Brain microvascular endothelial cell (primary cell): ENCODE data around the gene TAS1R2.

Experiments used
- DNase-seq: peaks from one replicate; pipeline ENCODE4 v3.0.0-alpha.2; 2020
- H3K27ac ChIP-seq: fragments of 250-450 bp; sonication (Bioruptor Pico); 2 replicates; pipeline ENCODE4 v1.5.1; 2020; ENCODE audit warnings: mild to moderate bottlenecking, moderate library complexity
- H3K27me3 ChIP-seq: fragments of 250-450 bp; sonication (Bioruptor Pico); replicated peaks from 2 replicates; pipeline ENCODE4 v1.5.1; 2020; ENCODE audit warnings: mild to moderate bottlenecking
- H3K36me3 ChIP-seq: fragments of 250-450 bp; sonication (Bioruptor Pico); replicated peaks from 2 replicates; pipeline ENCODE4 v1.5.1; 2020; ENCODE audit warnings: mild to moderate bottlenecking
- H3K4me3 ChIP-seq: 2 replicates; pipeline ENCODE4 v1.5.1; 2011; ENCODE audit warnings: low read depth, mild to moderate bottlenecking, control low read depth, low read length, moderate library complexity
- in situ Hi-C: cut with HindIII; loops from 2 replicates; pipeline ENCODE4 v1.10.0; 2017; ENCODE audit warnings: low sequenced_read_pairs, low pct_ligation_motif_present
- TF ChIP-seq, protein P1 (sequence below): IDR thresholded peaks from 2 replicates; pipeline ENCODE4 v1.5.1; 2011; ENCODE audit warnings: low read depth, mild to moderate bottlenecking, moderate library complexity, low read length, control low read depth, inconsistent platforms; ENCODE audit errors: missing control alignments

The TAS1R2 gene

DNA sequence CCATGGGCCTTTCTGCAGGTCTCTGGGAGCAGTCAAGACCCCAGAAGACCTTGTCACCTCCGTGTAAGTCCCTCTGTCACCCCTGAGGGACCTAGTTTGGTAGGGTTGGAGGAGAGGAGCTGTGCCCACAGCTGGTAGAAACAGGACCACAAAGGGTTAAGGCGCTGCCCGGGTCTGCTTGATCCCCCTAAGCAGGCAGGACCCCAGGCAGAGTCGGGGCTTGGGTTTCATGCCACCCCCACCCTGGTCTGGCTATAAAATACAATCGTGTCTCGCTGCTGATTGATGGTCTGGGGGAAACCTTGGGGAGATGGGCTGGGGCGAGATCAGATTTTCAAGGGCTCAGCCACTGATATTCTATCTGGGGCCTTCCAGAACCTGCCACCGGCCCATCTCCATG is 50.9 kb downstream of the TAS1R2 start:
- TF ChIP-seq, protein P1, sequence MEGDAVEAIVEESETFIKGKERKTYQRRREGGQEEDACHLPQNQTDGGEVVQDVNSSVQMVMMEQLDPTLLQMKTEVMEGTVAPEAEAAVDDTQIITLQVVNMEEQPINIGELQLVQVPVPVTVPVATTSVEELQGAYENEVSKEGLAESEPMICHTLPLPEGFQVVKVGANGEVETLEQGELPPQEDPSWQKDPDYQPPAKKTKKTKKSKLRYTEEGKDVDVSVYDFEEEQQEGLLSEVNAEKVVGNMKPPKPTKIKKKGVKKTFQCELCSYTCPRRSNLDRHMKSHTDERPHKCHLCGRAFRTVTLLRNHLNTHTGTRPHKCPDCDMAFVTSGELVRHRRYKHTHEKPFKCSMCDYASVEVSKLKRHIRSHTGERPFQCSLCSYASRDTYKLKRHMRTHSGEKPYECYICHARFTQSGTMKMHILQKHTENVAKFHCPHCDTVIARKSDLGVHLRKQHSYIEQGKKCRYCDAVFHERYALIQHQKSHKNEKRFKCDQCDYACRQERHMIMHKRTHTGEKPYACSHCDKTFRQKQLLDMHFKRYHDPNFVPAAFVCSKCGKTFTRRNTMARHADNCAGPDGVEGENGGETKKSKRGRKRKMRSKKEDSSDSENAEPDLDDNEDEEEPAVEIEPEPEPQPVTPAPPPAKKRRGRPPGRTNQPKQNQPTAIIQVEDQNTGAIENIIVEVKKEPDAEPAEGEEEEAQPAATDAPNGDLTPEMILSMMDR, result no peak
- Histone ChIP-seq H3K27me3 (no peaks in the 10 kb centered on the region), H3K4me3 (no peak overlapping the region), H3K27ac (no peak overlapping the region), H3K36me3 (no peaks in the 10 kb centered on the region)
- in situ Hi-C loops, result no loop called here
- DNase-seq, result no peak

DNA sequence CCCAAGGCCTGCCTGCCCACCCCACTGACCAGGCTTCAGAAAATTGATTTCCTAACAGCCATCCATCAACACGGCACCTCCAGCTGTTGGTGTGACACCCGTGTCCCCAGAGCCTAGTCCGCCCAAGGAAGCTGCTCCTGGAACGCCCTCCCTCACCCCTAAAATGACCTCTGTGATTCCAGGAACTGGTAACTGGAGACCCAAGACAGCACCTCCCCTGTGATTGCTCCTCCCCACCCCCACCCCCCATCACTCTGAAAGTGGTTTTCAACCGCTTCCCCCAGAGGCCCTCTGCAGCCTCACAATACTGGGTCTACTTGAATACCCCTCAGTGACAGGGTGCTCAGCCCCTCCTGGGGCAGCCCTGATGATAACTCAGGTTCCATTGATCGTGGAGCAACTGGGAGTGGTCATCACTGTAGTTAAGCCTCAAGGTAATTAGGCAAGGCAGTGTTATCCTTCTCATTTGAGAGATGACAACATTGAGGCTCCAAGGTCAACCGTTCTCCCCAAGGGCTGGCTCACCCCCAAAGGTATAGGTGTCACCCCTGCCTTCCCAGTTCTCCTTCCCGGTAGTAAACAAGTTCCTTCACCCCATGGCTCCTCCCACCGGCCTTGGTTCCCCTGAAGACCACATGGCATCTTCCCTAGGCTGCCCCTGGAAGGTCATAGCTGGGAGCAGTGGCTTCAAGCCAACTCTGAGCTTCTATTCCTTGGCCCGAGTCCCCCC is 52.0 kb downstream of the TAS1R2 start:
- DNase-seq, result no peak
- Histone ChIP-seq H3K36me3 (no peaks in the 10 kb centered on the region), H3K27me3 (no peaks in the 10 kb centered on the region), H3K27ac (no peak overlapping the region), H3K4me3 (no peak overlapping the region)
- in situ Hi-C loops, result no loop called here
- TF ChIP-seq, protein P1, result no peak

DNA sequence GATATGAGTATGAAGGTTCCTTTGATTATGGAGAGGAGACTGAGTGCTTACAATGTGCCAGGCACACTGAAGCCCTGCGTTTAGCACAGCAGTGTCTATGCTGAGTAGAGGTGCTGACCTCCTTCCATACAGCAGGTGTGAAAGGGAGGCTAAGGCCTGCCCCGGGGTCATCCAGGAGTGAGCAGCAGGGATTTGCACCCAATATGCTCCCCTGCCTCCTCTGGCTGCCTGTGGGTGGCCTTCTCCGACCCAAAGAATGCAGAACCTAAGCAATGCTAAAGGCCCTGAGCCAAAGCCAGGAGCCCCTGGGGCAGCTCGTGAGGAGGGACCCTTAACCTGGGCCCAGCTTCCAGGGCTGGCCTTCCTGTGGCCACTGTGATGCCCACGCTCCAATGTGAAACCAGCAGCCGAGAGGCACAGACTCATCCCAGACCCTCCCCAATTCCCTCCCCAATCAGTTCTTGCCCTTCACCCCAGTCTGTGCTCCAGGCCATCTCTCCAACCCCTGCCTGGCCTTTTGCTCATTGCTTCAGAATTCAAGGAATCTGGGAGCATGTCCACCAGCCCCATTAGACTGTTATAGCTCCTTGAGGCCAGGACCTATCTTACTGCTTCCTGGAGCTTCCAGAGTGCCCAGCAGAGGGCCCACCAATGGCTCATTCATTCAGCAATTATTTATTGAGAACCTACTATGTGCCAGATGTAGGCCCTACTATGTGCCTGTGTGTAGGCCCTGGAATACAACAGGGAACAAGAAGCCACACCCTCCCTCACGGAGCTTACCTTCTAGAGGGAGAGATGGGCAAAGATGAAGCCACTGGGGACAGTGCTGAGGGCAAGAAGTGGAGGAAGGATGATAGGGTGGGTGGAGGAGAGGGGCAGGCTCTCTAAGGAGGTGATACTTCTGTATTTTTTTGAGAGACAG is 53.3 kb downstream of the TAS1R2 start:
- no peak for DNase-seq
- H3K36me3 ChIP-seq, result no peaks in the 10 kb centered on the region
- TF ChIP-seq, protein P1, result no peak
- in situ Hi-C loops, result no loop called here
- no peaks in the 10 kb centered on the region for H3K27me3 ChIP-seq
- H3K27ac ChIP-seq, result no peak overlapping the region
- H3K4me3 ChIP-seq, result no peak overlapping the region

DNA sequence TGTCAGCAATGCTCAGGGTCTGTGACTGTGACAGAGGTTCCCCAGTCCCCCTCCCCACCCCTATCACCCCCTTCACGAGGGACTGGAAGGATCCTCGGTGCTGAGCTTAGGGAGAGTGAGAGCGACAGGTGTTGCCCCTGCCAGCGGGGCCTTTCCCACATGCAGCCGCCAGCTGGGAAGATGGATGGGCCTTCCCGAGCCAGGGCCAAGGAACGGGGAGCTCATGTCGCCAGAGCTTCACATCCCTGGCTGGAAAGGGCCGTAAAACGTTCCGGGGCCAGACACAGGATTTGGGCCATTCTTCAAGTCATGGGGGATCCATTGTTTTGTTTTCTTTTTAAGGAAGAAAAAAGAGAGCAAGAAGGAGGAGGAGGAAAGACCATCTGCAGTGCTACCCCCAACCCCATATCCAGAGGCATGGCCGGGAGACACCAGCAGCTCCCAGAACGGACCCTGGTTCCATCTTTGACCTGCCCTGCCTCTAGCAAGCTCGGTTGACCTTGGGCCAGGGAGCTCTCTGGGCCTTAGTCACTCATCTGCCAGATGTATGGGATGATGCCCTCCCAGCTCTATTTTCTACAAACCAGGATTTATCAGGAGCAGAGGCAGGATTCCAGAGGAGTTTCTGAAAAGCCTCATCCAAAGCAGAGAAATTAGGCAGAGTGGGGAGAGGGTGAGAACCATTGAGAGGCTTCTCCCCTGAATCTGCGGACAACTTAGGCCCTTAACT is 54.1 kb downstream of the TAS1R2 start:
- H3K27ac ChIP-seq, result no peak overlapping the region
- H3K27me3 ChIP-seq, result no peaks in the 10 kb centered on the region
- TF ChIP-seq, protein P1, result no peak
- no peak overlapping the region for H3K4me3 ChIP-seq
- in situ Hi-C loops, result no loop called here
- H3K36me3 ChIP-seq, result no peaks in the 10 kb centered on the region
- DNase-seq, result no peak

DNA sequence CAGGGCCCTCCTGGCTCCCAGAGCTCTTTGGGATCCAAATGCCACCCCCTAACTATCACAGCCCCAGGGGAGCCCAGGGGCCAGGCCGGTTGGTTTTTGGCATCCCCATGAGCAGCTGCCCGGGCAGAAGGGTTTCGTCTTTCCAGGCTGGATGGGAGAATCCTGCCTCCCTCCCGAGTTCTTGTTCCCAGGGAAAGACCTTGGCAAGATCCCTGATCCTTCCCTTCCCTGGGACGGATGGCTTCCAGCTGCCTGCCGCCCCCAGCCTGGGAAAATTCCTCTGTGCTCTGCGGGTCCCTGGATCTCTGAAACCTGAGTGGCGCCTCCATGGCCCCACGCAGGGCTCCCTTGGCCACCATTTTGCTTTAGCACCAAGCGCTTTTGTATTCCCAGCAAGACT is 55.6 kb downstream of the TAS1R2 start:
- DNase-seq, result no peak
- TF ChIP-seq, protein P1, result no peak
- in situ Hi-C loops, result no loop called here
- Histone ChIP-seq H3K27me3 (no peaks in the 10 kb centered on the region), H3K36me3 (no peaks in the 10 kb centered on the region), H3K27ac (no peak overlapping the region), H3K4me3 (no peak overlapping the region)
